OCI-LY7 (cell line): ENCODE data around the gene GATA3.

Source experiments
- CTCF ChIP-seq: fragments of 200-600 bp; sonication (generic); conservative IDR thresholded peaks from 2 replicates; pipeline ENCODE4 v1.5.1; 2014; ENCODE audit warnings: mild to moderate bottlenecking, antibody characterized with exemption, low read length, moderate library complexity, mixed read lengths
- EZH2phosphoT487 ChIP-seq: fragments of 200-600 bp; sonication (generic); IDR thresholded peaks from 2 replicates; pipeline ENCODE4 v1.6.1; 2018; ENCODE audit warnings: low read depth, borderline replicate concordance, mild to moderate bottlenecking, mixed run types, antibody characterized with exemption, low read length, moderate library complexity, mixed read lengths

GRCh38 chr10:8116926-8117493, 62.5 kb downstream of the GATA3 start:
- TF ChIP-seq CTCF, result no peak
- no peak for TF ChIP-seq EZH2phosphoT487
